Skeletal muscle cell (primary cell): Measurements from ENCODE around the gene YWHAQ.
"Not testable (repeated sequence)": the region's sequence is repeated elsewhere in the genome, so short reads cannot be mapped to it uniquely, and the experiment has no call there.

Source experiments
- DNase-seq: peaks from one replicate; pipeline ENCODE4 v3.0.0-alpha.2; 2010; ENCODE audit warnings: low read depth
- H3K4me3 ChIP-seq: 2 replicates; pipeline ENCODE4 v1.5.1; 2011; ENCODE audit warnings: low read depth, mild to moderate bottlenecking, control low read depth, low read length, moderate library complexity

The YWHAQ gene

DNA sequence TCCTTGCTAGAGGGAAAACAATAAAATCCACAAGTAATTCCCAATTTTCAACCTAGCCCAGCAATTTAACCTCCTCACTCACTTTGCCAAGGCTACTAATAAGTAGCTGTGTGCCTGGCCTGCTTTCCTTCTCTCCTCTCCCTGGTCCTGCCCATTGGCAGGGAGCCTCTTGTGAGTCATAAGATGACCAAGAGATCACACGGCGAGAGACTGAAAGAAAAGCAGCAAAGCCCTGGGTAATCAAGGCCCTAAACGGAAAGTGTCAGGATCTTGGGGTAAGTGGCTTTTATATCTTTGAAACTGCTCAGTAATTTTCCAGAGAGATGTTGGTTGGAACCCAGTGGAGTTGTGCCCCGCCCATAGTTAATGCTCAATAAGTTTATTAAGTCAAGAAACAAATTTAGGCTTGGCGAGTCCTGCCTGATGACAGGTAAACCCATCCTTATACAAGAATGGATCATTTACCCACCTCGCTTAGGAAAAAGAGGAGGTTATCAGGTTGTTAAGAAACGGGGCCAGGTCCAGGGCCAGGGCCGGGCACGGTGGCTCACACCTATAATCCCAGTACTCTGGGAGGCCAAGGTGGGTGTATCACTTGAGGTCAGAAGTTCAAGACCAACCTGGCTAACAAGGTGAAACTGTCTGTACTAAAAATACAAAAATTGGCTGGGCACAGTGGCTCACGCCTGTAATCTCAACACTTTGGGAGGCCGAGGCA lies 65.2 kb downstream of the YWHAQ start:
- DNase-seq, result peak; percentile 78
- H3K4me3 ChIP-seq, result no peak overlapping the region

- no peak overlapping the region for H3K4me3 ChIP-seq
- no peak for DNase-seq
These were observed 70.2 kb downstream of the YWHAQ start for GRCh38 chr2:9560628-9561027.

GRCh38 chr2:9558948-9559381 lies 71.8 kb downstream of the YWHAQ start:
- peak; percentile 80 for DNase-seq
- H3K4me3 ChIP-seq, result no peak overlapping the region

- DNase-seq, result no peak
- peak overlapping the region; percentile 97 for H3K4me3 ChIP-seq
These were observed 74.6 kb downstream of the YWHAQ start for GRCh38 chr2:9556121-9556743.

- H3K4me3 ChIP-seq, result peak within 1 kb of the TSS; percentile 97
- peak; percentile 90 for DNase-seq
These were observed 75.3 kb downstream of the YWHAQ start, which contains the start of gene ADAM17 for GRCh38 chr2:9555297-9556120. TSS of gene ADAM17 (minus strand) at chr2:9555830. CDS start at chr2:9555605, 225 bp downstream.

GRCh38 chr2:9554921-9555296 lies 75.9 kb downstream of the YWHAQ start:
- H3K4me3 ChIP-seq, result peak overlapping the region; percentile 97
- DNase-seq, result peak; percentile 57

DNA sequence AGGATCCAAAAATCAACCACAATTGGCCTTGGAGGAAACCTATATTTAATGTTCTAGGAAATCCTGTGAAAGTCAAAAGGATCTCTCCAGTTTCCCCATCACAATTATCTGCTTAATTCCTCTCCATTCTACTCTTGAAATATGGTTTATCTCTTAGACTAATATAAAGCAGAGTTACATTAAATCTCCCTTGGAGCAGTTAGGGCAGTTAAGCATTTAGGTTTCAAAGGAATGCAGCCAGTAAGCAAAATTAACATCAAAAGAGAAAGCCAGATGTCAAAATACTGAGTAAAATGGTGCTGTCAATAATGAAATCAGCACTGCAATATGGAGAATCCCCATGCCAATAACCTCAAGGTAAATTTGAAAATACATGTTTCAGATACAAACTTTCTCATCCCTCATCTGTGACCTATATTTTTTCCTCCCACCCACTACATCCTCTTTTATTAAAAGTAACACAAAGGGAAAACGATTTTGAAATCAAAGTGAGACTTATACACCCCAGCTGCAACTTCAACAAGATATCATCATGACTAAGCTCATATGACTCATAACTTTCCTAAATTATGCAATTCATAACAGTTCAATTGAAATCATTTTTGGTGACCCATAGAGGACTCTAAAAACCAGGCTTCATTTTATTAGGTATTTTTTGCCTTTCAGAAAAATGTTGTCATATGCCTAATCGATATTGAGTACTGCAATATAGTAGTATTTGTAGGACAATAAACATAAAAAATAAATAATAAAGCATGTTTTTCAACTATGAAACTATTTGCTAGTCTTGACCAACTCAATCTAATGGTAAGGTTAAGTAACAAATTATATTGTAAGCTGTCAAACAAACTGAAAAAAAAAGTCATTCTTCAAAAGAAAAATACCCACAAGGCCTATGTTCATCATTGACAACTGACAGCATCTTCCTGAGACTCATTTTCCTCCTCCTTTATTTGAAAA lies 78.3 kb downstream of the YWHAQ start:
- H3K4me3 ChIP-seq, result peak overlapping the region; percentile 11
- DNase-seq, result peak; percentile 53

DNA sequence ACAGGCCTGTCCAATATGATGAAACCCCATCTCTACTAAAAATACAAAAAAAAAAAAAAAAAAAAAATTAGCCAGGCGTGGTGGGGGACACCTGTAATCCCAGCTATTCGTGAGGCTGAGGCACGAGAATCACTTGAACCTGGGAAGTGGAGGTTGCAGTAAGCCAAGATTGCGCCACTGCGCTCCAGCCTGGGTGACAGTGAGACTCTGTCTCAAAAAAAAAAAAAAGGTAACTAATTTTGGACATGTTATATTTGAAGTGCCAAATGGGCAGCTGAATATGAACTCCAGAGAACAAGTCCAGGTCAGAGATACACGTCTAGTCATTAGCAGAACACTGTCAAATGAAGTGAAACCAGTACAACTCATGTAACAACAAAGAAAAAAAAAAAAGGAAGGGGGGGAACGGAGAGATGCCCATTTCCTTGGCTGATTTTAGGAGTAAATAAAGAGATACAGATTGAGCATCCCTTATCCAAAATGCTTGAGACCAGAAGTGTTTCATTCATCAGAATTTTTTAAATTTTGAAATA lies 79.9 kb downstream of the YWHAQ start:
- not testable (repeated sequence) for H3K4me3 ChIP-seq, DNase-seq

- no peak for DNase-seq
These were observed 81.4 kb downstream of the YWHAQ start for GRCh38 chr2:9549420-9549819.

DNA sequence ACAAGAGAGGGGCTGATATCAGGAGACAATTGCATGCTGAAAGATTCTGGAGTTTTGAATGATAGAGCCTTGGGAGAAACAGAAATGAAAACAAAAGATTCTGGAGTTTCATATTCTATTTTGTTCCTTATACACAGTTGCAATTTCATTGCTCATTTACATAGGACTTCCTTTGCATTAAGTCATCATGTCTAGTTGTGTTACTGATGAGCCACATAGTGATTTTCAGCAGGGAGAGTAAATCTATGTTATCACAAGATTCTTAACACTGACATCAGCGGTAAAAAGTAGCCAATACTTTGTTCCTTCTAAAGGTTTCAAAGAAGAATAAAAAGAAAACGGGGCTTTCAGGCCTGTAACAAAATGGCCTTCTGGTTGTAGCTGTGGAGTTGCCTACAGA lies 82.3 kb downstream of the YWHAQ start:
- no peak for DNase-seq
- no peak overlapping the region for H3K4me3 ChIP-seq

More at GRCh38 chr2:9549420-9549819, 81.4 kb downstream of the YWHAQ start:
- H3K4me3 ChIP-seq, result no peak overlapping the region

DNA sequence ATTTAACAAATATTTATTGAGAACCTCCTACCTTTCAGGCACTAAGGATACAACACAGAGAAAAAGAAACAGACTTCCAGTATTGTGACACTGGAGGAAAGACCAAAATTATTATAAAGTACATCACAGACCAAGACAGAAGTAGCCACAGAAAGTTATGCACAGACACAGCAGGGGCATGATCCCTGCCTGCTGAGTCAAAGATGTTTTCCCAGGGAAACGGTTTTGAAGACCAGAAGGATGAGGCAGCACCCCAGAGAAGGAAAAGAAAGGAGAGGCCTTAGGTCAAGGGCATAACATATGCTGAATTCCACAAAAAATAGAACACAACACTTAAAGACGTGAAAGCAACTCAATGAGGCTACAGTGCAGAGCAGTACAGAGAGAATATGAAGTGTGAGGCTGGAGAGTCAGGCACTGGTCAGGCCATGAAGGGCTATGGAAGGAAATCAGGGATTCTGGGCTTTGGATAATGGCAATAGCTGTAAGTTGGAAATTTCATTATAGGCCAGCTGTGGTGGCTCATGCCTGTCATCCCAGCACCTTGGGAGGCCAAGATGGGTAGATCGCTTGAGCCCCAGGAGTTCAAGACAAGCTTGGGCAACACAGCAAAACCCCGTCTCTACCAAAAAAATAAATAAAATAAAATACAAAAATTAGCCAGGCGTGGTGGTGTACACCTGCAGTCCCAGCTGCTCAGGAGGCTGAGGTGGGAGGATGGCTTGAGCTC lies 83.4 kb downstream of the YWHAQ start:
- H3K4me3 ChIP-seq, result no peak overlapping the region
- no peak for DNase-seq

DNA sequence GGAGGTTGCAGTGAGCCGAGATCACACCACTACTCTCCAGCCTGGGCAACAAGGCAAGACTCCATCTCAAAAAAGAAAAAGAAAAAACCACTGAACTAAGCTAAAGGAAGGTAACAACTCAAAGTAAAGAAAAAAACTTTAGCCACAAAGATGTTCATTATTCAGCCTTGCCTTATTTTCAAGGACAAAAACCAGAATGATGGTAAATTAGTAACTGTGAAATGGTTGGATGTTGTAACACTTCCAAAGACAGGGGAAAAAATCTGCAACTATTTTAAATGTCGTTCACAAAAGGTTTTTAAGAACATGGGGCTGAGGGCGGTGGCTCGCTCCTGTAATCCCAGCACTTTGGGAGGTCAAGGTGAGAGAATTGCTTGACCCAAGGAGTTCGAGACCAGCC lies 85.3 kb downstream of the YWHAQ start:
- DNase-seq, result no peak
- no peak overlapping the region for H3K4me3 ChIP-seq

DNA sequence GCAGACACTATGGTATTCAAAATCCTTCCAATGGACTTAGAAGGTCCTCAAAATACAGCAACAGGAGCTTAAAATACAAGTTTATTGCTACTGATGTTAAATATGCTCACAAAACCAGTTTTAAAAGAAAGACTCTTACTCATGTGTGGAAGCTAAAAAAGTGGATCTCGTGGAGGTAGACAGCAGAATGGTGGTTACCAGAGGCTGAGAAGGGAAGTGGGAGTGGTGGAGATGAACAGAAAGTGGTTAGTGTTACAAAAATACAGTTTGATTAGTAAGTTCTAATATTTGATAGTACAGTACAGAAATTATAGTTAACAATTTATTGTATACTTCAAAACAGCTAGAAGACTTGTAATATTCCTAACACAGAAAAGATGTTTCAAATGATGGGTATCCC lies 87.2 kb downstream of the YWHAQ start:
- no peak overlapping the region for H3K4me3 ChIP-seq
- no peak for DNase-seq

DNA sequence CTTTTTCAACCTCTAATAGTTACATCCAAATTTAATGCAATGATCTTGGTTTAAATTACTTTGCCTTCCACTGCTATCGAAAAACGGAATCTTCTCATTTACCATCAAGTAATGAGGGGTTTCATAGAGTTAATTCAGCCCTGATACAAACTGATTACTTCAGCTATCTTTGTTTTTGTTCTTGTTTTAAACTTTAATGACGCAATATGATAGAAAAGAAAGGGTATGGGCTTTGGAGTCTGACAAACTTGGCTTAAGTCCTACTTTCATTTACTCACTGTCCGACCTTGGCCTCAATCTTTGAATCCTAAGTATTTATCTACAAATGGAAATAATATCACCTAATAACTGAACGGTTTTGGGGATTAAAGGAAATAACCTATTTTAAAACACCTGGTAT lies 91.3 kb downstream of the YWHAQ start:
- no peak overlapping the region for H3K4me3 ChIP-seq
- peak; percentile 36 for DNase-seq

DNA sequence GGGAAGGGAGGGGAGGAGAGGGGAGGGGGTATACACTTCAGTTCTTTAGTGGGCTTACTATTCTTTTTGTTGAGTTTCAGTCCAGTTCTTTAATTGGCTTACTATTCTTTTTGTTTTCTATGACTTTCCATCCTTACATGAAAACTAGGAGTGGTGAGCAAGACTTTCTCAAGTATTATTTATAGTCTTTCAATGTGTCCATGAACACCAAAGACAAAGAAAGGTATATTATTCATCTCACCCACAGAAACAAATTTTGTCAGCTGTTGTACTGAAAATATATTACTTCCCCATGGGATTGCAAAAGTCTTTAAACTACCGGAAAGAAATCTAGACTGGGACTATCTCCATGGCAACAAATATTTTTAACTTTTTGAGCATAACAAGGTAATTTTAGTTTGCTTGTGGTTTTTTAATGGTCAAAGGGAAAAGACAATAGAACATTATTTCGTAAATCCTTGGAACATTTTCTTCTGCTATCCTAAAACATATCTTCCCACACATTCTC lies 92.7 kb downstream of the YWHAQ start:
- no peak overlapping the region for H3K4me3 ChIP-seq
- peak; percentile 81 for DNase-seq

DNA sequence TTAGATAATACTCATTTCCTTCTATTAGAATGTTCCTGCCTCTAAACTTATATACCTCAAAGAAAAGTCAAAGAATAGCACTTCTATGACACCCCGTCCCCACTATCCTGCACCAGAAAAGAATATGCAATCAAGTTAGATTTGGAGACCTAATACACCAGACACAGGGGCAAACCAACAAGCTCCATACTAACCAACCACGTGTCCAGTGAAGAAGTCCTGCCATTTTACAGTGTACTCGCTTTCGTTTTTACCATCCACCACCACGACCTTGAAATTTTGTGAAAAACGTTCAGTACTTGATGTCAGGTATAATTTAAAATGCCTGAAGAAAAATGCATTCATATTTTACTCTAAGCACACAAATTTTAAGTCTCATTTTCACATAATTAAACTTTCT lies 94.3 kb downstream of the YWHAQ start:
- DNase-seq, result no peak
- H3K4me3 ChIP-seq, result no peak overlapping the region

- DNase-seq, result no peak
- H3K4me3 ChIP-seq, result no peak overlapping the region
These were observed 95.6 kb downstream of the YWHAQ start for GRCh38 chr2:9535177-9535576.
